Measurements from ENCODE around the gene DPYSL5. TPM values are rescaled to one million over a fixed set of nuclear protein-coding genes. Genes with fewer than 3 reads are reported as not detected.

The DPYSL5 gene
- total and polyA plus RNA-seq, 2 donors (not counting 3 experiments of a cell fraction or from before 2014, with no cell fraction given), result not detected

DNA sequence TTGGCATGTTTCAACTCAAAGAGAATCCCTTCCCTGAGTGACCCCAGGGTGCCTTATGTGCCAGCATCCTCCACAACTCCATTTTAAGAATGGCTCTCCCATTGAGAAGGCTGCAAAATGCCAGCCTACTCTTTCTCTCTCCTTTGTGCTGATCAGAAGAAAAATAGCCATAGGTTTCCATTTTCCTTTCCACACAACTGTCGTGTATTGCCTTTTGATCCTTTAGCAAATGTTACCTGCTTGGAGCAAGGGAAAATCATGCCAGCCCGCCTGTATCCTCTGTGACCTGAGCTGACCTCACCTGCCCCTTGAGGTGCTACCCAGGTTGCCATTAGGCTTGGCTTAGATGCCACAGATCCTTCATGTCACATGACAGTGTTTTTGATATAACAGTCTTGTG, 38.8 kb downstream of the DPYSL5 start:
- dilution Hi-C loops (cut with MboI; ENCODE audit: extremely low pct_ligation_motif_present, low sequenced_read_pairs), result no loop called here
- H3K9ac ChIP-seq (replicated peaks; ENCODE audit: extremely low read depth, insufficient read depth, low read length), result no peak overlapping the region
- H3K4me1 ChIP-seq (ENCODE audit: control insufficient read depth, extremely low read depth, insufficient read depth, low read length), result no peaks in the 10 kb centered on the region
- no peaks in the 10 kb centered on the region for H4K20me1 ChIP-seq (replicated peaks; ENCODE audit: control insufficient read depth, extremely low read depth, insufficient read depth, low read length)
- no peaks in the 10 kb centered on the region for H3K79me2 ChIP-seq (ENCODE audit: control insufficient read depth, insufficient read depth, low read length)
- intact Hi-C loops (cut with micrococcal nuclease), result no loop called here
- CTCF ChIA-PET, result interaction anchor here (1.5 kb wide), 1 partner anchor 56 kb away, joined by 4 read pairs; no protein-coding TSS in a partner anchor
- H3K27ac ChIP-seq (ENCODE audit: insufficient read depth, low read depth, low read length), result no peak overlapping the region
- H2AFZ ChIP-seq (ENCODE audit: low read depth, low read length), result no peak overlapping the region
- POLR2A ChIA-PET, result no interaction called here
- H3K36me3 ChIP-seq (ENCODE audit: control insufficient read depth in 2 of 2, extremely low read depth in 1 of 2, insufficient read depth in 2 of 2, low read length in 2 of 2), result no peaks in the 10 kb centered on the region
- H3K9me1 ChIP-seq (replicated peaks; ENCODE audit: control insufficient read depth, extremely low read depth, insufficient read depth, low read length), result no peaks in the 10 kb centered on the region
- H3K27me3 ChIP-seq (ENCODE audit: control insufficient read depth in 2 of 2, insufficient read depth in 2 of 2, low read length in 2 of 2), result peaks cover 3 to 6% of the 10 kb centered on the region in 2 experiments
- H3K4me2 ChIP-seq (ENCODE audit: insufficient read depth, low read length), result no peak overlapping the region
- TF ChIP-seq JUN (IDR thresholded peaks at IDR 0.05; ENCODE audit: borderline replicate concordance, insufficient read depth, insufficient read length, low read depth), result no peak
- TF ChIP-seq, protein P1, sequence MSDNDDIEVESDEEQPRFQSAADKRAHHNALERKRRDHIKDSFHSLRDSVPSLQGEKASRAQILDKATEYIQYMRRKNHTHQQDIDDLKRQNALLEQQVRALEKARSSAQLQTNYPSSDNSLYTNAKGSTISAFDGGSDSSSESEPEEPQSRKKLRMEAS (IDR thresholded peaks at IDR 0.05; ENCODE audit: insufficient read depth, insufficient read length), result no peak
- TF ChIP-seq, protein P2, sequence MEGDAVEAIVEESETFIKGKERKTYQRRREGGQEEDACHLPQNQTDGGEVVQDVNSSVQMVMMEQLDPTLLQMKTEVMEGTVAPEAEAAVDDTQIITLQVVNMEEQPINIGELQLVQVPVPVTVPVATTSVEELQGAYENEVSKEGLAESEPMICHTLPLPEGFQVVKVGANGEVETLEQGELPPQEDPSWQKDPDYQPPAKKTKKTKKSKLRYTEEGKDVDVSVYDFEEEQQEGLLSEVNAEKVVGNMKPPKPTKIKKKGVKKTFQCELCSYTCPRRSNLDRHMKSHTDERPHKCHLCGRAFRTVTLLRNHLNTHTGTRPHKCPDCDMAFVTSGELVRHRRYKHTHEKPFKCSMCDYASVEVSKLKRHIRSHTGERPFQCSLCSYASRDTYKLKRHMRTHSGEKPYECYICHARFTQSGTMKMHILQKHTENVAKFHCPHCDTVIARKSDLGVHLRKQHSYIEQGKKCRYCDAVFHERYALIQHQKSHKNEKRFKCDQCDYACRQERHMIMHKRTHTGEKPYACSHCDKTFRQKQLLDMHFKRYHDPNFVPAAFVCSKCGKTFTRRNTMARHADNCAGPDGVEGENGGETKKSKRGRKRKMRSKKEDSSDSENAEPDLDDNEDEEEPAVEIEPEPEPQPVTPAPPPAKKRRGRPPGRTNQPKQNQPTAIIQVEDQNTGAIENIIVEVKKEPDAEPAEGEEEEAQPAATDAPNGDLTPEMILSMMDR (IDR thresholded peaks at IDR 0.05; ENCODE audit: extremely low read depth in 1 of 2, insufficient read depth in 1 of 2, low read depth in 1 of 2, low read length in 2 of 2), result no peak
- DNase-seq (ENCODE audit: low read depth, low spot score) (no peak), FAIRE-seq (no peak)
- H3K4me3 ChIP-seq (replicated peaks in 1 of 3; ENCODE audit: insufficient read depth in 1 of 3, low read depth in 1 of 3, low read length in 3 of 3), result no peak overlapping the region
- no TSS peak for BruUV-seq (replicated peaks)
- H3K9me3 ChIP-seq (replicated peaks; ENCODE audit: control insufficient read depth, insufficient read depth, low read length), result no peaks in the 10 kb centered on the region

DNA sequence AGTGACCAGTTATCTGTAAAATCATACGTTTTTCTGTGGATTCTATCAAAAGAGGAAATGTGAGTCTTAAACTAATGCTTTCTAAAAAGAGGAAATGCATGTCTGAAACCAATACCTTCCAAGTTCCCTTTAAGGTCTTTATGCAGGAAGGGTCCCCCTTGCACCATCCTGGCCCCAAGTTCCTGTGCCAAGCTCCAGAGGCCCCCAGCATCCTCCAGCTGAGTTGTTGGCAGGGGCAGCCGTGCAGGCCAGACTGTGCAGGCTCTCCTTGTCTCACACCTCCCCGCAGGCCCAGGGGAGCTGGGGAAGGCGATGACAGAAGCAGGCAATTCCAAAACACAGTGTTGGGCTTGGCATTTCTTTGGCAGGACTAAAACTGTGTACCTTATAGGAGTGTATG, 39.2 kb downstream of the DPYSL5 start:
- H3K27ac ChIP-seq (ENCODE audit: insufficient read depth, low read depth, low read length), result no peak overlapping the region
- no peak overlapping the region for H3K9ac ChIP-seq (replicated peaks; ENCODE audit: extremely low read depth, insufficient read depth, low read length)
- no peaks in the 10 kb centered on the region for H3K4me1 ChIP-seq (ENCODE audit: control insufficient read depth, extremely low read depth, insufficient read depth, low read length)
- dilution Hi-C loops (cut with MboI; ENCODE audit: extremely low pct_ligation_motif_present, low sequenced_read_pairs) (no loop called here), intact Hi-C loops (cut with micrococcal nuclease) (no loop called here)
- H2AFZ ChIP-seq (ENCODE audit: low read depth, low read length), result no peak overlapping the region
- no peak overlapping the region for H3K4me2 ChIP-seq (ENCODE audit: insufficient read depth, low read length)
- TF ChIP-seq POLR2AphosphoS5 (IDR thresholded peaks at IDR 0.05; ENCODE audit: insufficient read depth, low read depth, low read length), result no peak
- no peak for TF ChIP-seq EZH2 (IDR thresholded peaks at IDR 0.05; ENCODE audit: borderline replicate concordance, low read depth, low read length, severe bottlenecking)
- no peak for TF ChIP-seq JUN (IDR thresholded peaks at IDR 0.05; ENCODE audit: borderline replicate concordance, insufficient read depth, insufficient read length, low read depth)
- TF ChIP-seq, protein P1 (IDR thresholded peaks at IDR 0.05; ENCODE audit: insufficient read depth, insufficient read length), result no peak
- TF ChIP-seq POLR2A (IDR thresholded peaks at IDR 0.05; ENCODE audit: low read depth, low read length), result no peak
- no peak for TF ChIP-seq MYC (IDR thresholded peaks at IDR 0.05; ENCODE audit: low read depth, low read length)
- BruUV-seq (replicated peaks), result no TSS peak
- no peaks in the 10 kb centered on the region for H3K9me1 ChIP-seq (replicated peaks; ENCODE audit: control insufficient read depth, extremely low read depth, insufficient read depth, low read length)
- FAIRE-seq, result no peak
- no peaks in the 10 kb centered on the region for H4K20me1 ChIP-seq (replicated peaks; ENCODE audit: control insufficient read depth, extremely low read depth, insufficient read depth, low read length)
- no peaks in the 10 kb centered on the region for H3K36me3 ChIP-seq (ENCODE audit: control insufficient read depth in 2 of 2, extremely low read depth in 1 of 2, insufficient read depth in 2 of 2, low read length in 2 of 2)
- DNase-seq (ENCODE audit: low read depth, low spot score), result no peak
- CTCF ChIA-PET, result interaction anchor here (1.5 kb wide), 1 partner anchor 56 kb away, joined by 4 read pairs; no protein-coding TSS in a partner anchor
- H3K4me3 ChIP-seq (replicated peaks in 1 of 3; ENCODE audit: insufficient read depth in 1 of 3, low read depth in 1 of 3, low read length in 3 of 3), result no peak overlapping the region
- peaks cover 3 to 6% of the 10 kb centered on the region in 2 experiments for H3K27me3 ChIP-seq (ENCODE audit: control insufficient read depth in 2 of 2, insufficient read depth in 2 of 2, low read length in 2 of 2)
- no peaks in the 10 kb centered on the region for H3K79me2 ChIP-seq (ENCODE audit: control insufficient read depth, insufficient read depth, low read length)
- POLR2A ChIA-PET, result no interaction called here
- H3K9me3 ChIP-seq (replicated peaks; ENCODE audit: control insufficient read depth, insufficient read depth, low read length), result no peaks in the 10 kb centered on the region
